ENCODE data around the gene ATG10.

Gene ATG10

GRCh38 chr5:82291420-82291819 lies 319.6 kb downstream of the ATG10 start:
- no peak for DNase-seq (ENCODE audit: low read depth)
- no peak overlapping the region for H3K4me3 ChIP-seq (ENCODE audit: low read length)
- TF ChIP-seq, protein P1, sequence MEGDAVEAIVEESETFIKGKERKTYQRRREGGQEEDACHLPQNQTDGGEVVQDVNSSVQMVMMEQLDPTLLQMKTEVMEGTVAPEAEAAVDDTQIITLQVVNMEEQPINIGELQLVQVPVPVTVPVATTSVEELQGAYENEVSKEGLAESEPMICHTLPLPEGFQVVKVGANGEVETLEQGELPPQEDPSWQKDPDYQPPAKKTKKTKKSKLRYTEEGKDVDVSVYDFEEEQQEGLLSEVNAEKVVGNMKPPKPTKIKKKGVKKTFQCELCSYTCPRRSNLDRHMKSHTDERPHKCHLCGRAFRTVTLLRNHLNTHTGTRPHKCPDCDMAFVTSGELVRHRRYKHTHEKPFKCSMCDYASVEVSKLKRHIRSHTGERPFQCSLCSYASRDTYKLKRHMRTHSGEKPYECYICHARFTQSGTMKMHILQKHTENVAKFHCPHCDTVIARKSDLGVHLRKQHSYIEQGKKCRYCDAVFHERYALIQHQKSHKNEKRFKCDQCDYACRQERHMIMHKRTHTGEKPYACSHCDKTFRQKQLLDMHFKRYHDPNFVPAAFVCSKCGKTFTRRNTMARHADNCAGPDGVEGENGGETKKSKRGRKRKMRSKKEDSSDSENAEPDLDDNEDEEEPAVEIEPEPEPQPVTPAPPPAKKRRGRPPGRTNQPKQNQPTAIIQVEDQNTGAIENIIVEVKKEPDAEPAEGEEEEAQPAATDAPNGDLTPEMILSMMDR (IDR thresholded peaks at IDR 0.05; ENCODE audit: insufficient read depth, low read depth, low read length, missing control alignments): no peak

GRCh38 chr5:82295144-82295543 lies 323.3 kb downstream of the ATG10 start:
- no peak overlapping the region for H3K4me3 ChIP-seq (ENCODE audit: low read length)
- TF ChIP-seq, protein P1 (IDR thresholded peaks at IDR 0.05; ENCODE audit: insufficient read depth, low read depth, low read length, missing control alignments): no peak
- DNase-seq (ENCODE audit: low read depth): peak; percentile 26

- TF ChIP-seq, protein P1 (IDR thresholded peaks at IDR 0.05; ENCODE audit: insufficient read depth, low read depth, low read length, missing control alignments): no peak
- H3K4me3 ChIP-seq (ENCODE audit: low read length): no peak overlapping the region
- DNase-seq (ENCODE audit: low read depth): peak; percentile 20
These were observed 324.2 kb downstream of the ATG10 start for GRCh38 chr5:82295959-82296531.

- no peak for DNase-seq (ENCODE audit: low read depth)
- no peak overlapping the region for H3K4me3 ChIP-seq (ENCODE audit: low read length)
- TF ChIP-seq, protein P1 (IDR thresholded peaks at IDR 0.05; ENCODE audit: insufficient read depth, low read depth, low read length, missing control alignments): no peak
These were observed 325.1 kb downstream of the ATG10 start for GRCh38 chr5:82296929-82297328.

DNA sequence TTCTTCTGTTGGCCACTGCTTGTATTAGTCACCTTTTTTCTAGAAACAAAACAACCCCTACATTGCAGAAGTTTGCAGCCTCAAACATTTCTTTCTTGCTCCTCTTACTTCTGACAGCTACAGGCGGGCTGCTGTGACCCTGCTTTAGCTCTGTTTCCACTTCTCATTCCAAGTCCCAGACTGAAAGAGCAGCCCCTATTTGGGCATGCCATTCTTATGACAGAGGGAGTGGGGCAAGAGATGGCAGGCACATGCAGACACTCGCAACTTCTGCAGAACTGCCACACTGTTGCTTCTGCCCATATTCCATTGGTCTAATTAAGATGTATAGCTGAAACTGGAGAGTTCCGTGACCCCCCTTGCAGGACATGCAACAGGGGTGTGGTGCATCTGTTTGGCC lies 325.9 kb downstream of the ATG10 start:
- H3K4me3 ChIP-seq (ENCODE audit: low read length): no peak overlapping the region
- TF ChIP-seq, protein P1 (IDR thresholded peaks at IDR 0.05; ENCODE audit: insufficient read depth, low read depth, low read length, missing control alignments): no peak
- DNase-seq (ENCODE audit: low read depth): no peak

DNA sequence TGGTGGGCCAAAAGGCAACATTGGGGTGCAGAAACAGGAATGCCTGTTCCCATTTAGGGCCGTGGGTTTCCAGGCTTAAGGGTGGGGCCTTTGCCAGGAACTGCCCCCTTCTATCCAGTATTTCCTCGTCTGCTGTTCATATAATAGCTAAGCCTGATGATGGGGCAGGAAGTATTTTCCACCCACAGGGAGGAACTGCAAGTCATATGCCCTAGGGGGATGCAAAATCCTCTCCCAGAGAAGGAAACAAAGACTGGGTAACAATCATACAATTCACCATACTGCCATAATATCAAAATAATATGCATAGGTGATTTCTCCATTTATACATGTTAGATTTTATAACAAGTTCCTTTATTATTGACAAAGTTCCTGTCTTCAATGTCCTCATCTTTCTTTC lies 326.8 kb downstream of the ATG10 start:
- TF ChIP-seq, protein P1 (IDR thresholded peaks at IDR 0.05; ENCODE audit: insufficient read depth, low read depth, low read length, missing control alignments): no peak
- H3K4me3 ChIP-seq (ENCODE audit: low read length): no peak overlapping the region
- peak; percentile 39 for DNase-seq (ENCODE audit: low read depth)

DNA sequence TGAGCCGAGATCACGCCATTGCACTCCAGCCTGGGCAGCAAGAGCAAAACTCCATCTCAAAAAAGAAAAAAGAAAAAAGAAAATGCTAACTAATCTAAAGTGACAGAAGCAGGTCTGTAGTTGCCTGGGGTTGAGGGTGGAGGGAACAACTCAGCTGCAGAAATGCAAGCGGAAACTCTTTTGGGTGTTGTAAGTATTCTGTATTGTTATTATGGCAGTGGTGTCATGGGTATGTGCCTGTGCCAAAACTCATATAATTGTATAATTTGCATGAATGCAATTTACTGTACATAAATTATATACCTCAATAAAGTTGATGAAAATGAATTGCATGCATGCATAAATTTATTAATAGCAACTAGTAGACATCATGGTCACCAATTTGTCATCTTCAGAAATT lies 329.4 kb downstream of the ATG10 start:
- H3K4me3 ChIP-seq (ENCODE audit: low read length): no peak overlapping the region
- TF ChIP-seq, protein P1 (IDR thresholded peaks at IDR 0.05; ENCODE audit: insufficient read depth, low read depth, low read length, missing control alignments): no peak
- no peak for DNase-seq (ENCODE audit: low read depth)

All from epithelial cell of esophagus (primary cell).